Fibroblast of pulmonary artery (primary cell): Measurements from ENCODE around the gene OR13F1.

Experiments used
- DNase-seq: peaks from one replicate; pipeline ENCODE4 v3.0.0-alpha.2; 2010; ENCODE audit warnings: low read depth
- H3K4me3 ChIP-seq: replicated peaks from 2 replicates; pipeline ENCODE4 v1.5.1; 2011; ENCODE audit warnings: low read depth, mild to moderate bottlenecking, control low read depth, low read length, moderate library complexity
- CTCF ChIP-seq: IDR thresholded peaks from 2 replicates; pipeline ENCODE4 v1.5.1; 2011; ENCODE audit warnings: mild to moderate bottlenecking, control low read depth, low read length, inconsistent platforms; ENCODE audit errors: missing control alignments

Gene OR13F1

GRCh38 chr9:104544644-104545043, 40.6 kb downstream of the OR13F1 start:
- no peak for TF ChIP-seq CTCF
- DNase-seq, result no peak
- no peak overlapping the region for H3K4me3 ChIP-seq

GRCh38 chr9:104553261-104553660, 49.2 kb downstream of the OR13F1 start:
- no peak for DNase-seq
- H3K4me3 ChIP-seq, result no peak overlapping the region
- no peak for TF ChIP-seq CTCF
